GM18867 (cell line): ENCODE measurements around the gene B3GNT7.
"Not testable (repeated sequence)": the region's sequence is repeated elsewhere in the genome, so short reads cannot be mapped to it uniquely, and the experiment has no call there.

ENCODE experiments used
- ATAC-seq: cut with Tn5 transposase; IDR thresholded peaks from one replicate; pipeline ENCODE4 v1.9.1; 2021; ENCODE audit warnings: mild to moderate bottlenecking, moderate library complexity; ENCODE audit not compliant: unreplicated experiment

B3GNT7 gene

DNA sequence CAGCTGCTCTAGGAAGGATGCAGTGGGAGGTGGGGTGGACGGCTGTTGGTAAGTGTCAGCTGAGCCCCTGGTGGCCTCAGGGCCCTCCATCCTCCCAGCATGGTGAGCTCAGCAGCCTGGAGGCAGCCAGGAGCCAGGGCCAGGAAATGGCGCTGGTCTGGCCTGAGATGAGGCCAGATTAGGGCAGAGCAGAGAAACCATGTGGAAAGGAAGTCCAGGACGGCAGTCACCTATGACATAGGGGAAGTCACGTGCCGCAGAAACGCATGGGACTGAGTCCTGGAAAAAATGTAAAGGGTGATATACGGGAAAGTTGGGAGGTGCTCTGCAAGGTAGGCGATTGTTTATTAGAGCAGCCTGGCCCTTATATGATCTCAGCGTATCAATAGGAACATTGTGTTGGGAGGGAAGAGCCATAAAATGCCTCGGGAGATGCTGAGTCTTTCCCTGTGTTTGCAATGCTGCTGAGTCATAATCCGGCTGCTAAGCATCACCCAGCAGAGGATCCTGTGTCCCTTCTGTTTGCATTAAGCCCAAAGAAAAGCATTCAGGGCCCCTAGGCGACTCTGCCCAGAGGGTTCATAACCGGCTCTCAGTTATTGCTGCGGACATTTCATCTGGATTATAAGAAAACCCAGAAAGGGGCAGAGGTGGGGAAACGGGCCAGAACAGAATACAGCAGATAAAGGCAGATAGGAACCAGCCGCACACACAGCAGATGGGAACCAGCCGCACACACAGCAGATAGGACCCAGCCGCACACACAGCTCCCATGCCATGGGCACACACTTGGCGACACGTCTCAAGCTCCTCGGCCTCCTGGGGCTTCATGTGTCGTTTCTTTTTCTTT, 30.3 kb upstream of the B3GNT7 start:
- no peak for ATAC-seq

- no peak for ATAC-seq
Measured at GRCh38 chr2:231367178-231367577, 28.3 kb upstream of the B3GNT7 start.

DNA sequence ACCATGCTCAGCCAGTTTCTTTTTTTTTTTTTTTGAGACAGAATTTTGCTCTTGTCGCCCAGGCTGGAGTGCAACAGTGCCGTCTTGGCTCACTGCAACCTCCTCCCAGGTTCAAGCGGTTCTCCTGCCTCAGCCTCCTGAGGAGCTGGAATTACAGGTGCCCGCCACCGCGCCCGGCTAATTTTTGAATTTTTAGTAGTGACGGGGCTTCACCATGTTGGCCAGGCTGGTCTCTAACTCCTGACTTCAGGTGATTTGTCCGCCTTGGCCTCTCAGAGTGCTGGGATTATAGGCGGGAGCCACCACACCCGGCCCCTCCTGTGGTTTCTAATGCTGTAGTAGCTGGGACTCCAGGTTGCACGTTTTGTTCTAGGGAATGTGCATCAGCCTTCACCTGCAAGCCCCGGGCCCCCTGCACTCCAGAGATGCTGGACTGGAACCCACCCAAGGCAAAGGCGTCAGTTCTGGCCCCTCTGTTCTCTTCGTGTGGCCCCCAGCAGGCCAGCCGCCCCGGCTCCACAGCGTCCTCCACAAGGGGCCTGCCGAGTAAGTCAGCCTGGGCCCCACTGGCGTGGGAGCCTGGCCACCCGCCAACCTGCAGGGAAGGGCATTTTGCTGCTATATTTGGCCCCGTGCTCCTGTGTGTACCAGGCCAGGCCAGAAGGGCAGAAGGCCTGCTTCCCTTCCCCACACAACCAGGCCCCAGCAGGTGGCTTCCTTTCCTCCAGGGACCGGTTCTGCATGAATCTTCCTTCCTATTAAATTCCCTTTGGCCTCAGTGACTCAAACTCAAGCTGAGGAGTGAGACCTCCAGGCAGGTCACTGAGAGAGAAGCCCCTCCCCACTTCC, 25.7 kb upstream of the B3GNT7 start:
- ATAC-seq = no peak

- ATAC-seq = no peak
Measured at GRCh38 chr2:231370429-231370748, 25.1 kb upstream of the B3GNT7 start.

GRCh38 chr2:231370749-231371429, 24.6 kb upstream of the B3GNT7 start:
- ATAC-seq = no peak

DNA sequence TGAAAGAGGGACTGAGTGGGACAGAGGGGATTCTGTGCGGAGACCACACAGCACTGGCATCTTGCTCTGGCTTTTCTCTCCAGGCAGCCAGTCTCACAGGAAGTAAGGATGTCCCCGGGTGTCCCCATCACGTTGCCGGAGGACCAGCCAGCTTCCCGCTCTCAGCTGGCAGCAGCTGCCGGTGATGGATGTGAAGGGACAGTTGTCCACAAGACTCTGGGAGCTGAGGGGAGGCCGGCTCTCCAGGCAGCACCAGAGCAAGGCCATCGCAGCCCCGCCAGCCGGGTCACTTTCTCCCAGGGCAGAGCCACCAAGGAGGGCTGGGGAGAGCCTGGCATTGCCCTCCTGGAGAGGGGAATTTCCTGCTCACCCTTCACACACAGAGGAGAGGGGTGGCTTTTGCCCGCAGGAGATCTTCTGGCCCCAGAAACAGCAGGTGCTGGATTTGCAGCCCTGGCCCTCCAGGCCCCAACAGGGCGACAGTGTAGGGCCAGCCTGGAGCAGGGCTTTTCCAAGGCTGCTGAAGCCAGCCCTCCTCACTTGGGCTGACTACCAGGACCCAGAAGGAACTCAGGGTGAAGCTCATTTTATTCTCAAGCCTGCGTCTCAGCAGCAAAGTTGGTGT, 24.0 kb upstream of the B3GNT7 start:
- ATAC-seq = no peak

- ATAC-seq = no peak
Measured at GRCh38 chr2:231372326-231372725, 23.2 kb upstream of the B3GNT7 start.

- ATAC-seq = no peak
Measured at GRCh38 chr2:231373184-231373583, 22.3 kb upstream of the B3GNT7 start.

GRCh38 chr2:231373786-231374349, 21.6 kb upstream of the B3GNT7 start:
- ATAC-seq = no peak

DNA sequence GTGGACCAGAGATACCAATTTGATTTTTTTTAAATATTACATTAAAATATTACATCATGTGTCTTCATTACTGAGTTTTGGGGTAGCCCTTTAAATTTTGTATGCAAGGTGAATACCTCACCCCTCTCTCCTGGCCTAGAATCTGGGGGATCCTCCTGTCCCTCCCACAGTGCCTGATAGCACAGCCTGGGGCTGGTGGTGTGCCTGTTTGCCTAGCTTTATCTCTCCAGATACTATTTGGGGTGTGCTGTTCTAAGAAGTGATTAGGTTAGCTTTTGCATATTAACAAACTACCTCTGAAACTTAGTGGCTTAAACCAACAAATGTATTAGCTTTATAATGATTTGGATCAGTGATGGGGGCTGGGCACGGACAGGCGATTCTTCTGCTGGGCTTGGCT, 20.7 kb upstream of the B3GNT7 start:
- ATAC-seq = no peak

- not testable (repeated sequence) for ATAC-seq
Measured at GRCh38 chr2:231375994-231376615, 19.4 kb upstream of the B3GNT7 start.

- no peak for ATAC-seq
Measured at GRCh38 chr2:231376857-231377256, 18.7 kb upstream of the B3GNT7 start.

- ATAC-seq = no peak
Measured at GRCh38 chr2:231378026-231378722, 17.3 kb upstream of the B3GNT7 start.

DNA sequence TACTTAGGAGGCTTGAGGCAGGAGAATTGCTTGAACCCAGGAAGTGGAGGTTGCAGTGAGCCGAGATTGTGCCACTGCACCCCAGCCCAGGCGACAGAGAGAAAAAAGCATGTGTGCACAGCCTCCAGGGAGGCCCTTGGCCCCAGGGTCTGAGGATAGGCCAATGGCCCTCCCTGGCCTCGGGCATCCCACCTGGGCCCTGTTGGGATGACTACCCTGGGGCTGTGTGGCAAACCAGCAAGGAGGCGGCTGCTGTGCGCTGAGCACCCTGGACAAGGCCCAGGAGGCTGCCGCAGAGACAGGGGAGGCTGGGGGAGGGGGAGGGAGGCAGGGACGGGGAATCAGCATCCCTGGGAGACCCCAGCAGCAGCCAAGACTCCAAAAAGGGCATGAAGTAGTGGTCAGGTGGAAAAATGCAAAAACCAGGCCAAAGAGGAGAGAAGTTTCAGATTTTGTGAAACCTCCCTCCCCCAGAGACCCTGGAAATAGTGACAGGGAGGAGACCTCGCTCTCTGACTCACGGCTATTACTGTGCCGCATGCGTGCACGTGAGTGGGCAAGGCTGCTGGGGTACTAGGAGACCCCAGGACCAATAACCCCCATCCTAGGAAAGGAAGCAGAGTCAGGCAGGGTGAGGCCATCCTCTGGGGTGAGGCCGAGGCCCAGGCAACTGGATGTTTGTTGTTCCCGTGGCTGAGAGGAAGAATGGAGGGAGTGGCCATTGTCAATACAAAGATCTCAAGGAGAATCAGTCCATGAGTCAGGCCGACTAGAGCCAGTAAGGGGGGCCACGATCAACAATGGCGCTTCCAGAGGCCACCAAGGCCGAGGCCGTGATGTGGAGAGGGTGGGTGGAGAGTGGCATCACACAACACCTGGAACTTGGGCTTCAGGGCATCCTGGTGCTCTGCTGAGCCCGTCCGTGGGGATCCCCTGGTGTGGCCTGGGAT, 16.0 kb upstream of the B3GNT7 start:
- ATAC-seq = no peak

- no peak for ATAC-seq
Measured at GRCh38 chr2:231380307-231380706, 15.2 kb upstream of the B3GNT7 start.

- ATAC-seq = no peak
Measured at GRCh38 chr2:231380991-231381847, 14.3 kb upstream of the B3GNT7 start.

DNA sequence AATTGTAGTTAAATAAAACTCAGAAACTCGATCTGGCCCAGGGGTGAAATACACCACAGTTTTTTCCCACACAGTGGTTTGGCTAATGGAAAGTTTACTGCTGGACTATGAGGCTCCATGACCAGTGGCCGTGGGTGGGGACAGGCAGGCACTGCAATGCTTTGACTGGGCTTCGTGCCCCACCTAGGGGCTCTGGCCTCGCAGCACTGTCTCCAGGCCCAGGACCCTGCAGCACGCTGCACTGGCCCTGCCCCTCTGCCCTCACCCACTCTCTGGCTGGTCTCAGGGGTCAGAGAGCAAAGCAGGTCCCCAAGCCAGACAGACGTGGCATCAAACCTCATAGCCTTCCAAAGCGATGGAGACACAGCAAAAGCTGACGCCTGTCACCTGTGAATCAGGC, 13.4 kb upstream of the B3GNT7 start:
- no peak for ATAC-seq
